ENCODE data around the gene C19orf33. TPM values are rescaled to one million over a fixed set of nuclear protein-coding genes. Genes with fewer than 3 reads are reported as not detected.

The C19orf33 gene
- total and polyA plus RNA-seq, 9 of the 15 experiments (the other 6 are each of a cell fraction or from before 2014, with no cell fraction given), result 3.2 TPM; not detected in 8

GRCh38 chr19:38340927-38341326 is 36.9 kb downstream of the C19orf33 start (continued):
- TF ChIP-seq FOXJ3 (CRISPR knock-in tag; IDR thresholded peaks at IDR 0.05), result no peak
- no peak for TF ChIP-seq TCFL5 (CRISPR knock-in tag; conservative IDR thresholded peaks at IDR 0.05)
- TF ChIP-seq, protein P1, sequence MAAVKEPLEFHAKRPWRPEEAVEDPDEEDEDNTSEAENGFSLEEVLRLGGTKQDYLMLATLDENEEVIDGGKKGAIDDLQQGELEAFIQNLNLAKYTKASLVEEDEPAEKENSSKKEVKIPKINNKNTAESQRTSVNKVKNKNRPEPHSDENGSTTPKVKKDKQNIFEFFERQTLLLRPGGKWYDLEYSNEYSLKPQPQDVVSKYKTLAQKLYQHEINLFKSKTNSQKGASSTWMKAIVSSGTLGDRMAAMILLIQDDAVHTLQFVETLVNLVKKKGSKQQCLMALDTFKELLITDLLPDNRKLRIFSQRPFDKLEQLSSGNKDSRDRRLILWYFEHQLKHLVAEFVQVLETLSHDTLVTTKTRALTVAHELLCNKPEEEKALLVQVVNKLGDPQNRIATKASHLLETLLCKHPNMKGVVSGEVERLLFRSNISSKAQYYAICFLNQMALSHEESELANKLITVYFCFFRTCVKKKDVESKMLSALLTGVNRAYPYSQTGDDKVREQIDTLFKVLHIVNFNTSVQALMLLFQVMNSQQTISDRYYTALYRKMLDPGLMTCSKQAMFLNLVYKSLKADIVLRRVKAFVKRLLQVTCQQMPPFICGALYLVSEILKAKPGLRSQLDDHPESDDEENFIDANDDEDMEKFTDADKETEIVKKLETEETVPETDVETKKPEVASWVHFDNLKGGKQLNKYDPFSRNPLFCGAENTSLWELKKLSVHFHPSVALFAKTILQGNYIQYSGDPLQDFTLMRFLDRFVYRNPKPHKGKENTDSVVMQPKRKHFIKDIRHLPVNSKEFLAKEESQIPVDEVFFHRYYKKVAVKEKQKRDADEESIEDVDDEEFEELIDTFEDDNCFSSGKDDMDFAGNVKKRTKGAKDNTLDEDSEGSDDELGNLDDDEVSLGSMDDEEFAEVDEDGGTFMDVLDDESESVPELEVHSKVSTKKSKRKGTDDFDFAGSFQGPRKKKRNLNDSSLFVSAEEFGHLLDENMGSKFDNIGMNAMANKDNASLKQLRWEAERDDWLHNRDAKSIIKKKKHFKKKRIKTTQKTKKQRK (IDR thresholded peaks at IDR 0.05; ENCODE audit: borderline replicate concordance, low read depth, low read length), result no peak
- TF ChIP-seq KAT8 (IDR thresholded peaks at IDR 0.05; ENCODE audit: low read depth), result no peak

- Histone ChIP-seq H3K9ac (ENCODE audit: insufficient read depth in 1 of 2, low read depth in 2 of 2, low read length in 2 of 2) (no peak overlapping the region), H2AFZ (ENCODE audit: low read depth, low read length) (no peak overlapping the region), H3K36me3 (ENCODE audit: control insufficient read depth, insufficient read depth, low read length) (no peaks in the 10 kb centered on the region), H3K9me1 (ENCODE audit: control insufficient read depth, insufficient read depth, low read length) (no peaks in the 10 kb centered on the region), H3K4me3 (no peak overlapping the region), H3K27ac (ENCODE audit: extremely low read depth, low read depth, low read length) (no peak overlapping the region), H3K9me3 (replicated peaks; ENCODE audit: control insufficient read depth, insufficient read depth, low read depth, low read length) (no peaks in the 10 kb centered on the region), H3K79me2 (ENCODE audit: control insufficient read depth, insufficient read depth, low read length) (no peaks in the 10 kb centered on the region), H3K27me3 (ENCODE audit: control insufficient read depth in 2 of 2, insufficient read depth in 2 of 2, low read length in 2 of 2) (no peaks in the 10 kb centered on the region), H3K4me1 (replicated peaks in 1 of 2; ENCODE audit: control insufficient read depth in 2 of 2, insufficient read depth in 2 of 2, low read length in 2 of 2) (peaks cover 0 to 5% of the 10 kb centered on the region in 2 experiments; a peak in 2 of 5 replicates), H4K20me1 (replicated peaks; ENCODE audit: control insufficient read depth, insufficient read depth, low read length) (no peaks in the 10 kb centered on the region), H3K4me2 (ENCODE audit: insufficient read depth, low read length) (no peak overlapping the region)
- FAIRE-seq, result no peak
- no peak for DNase-seq (ENCODE audit: extremely low read depth in 1 of 4, low spot score in 3 of 4)
- POLR2A ChIA-PET, result interaction anchor here (0.7 to 1.7 kb wide), 2 partner anchors 9 kb away, joined by 3 to 6 read pairs; no protein-coding TSS in a partner anchor
- WGBS (ENCODE audit: insufficient coverage, low coverage, missing lambda C conversion rate), result 42% methylated on average over 4 of the region's 4 CpGs
- no peak for ATAC-seq
- CTCF ChIA-PET (ENCODE audit: low intra/inter-chr PET ratio), result no interaction called here
- intact Hi-C loops (cut with micrococcal nuclease) (no loop called here), in situ Hi-C loops (cut with MboI) (loop anchor here (25.0 kb wide), 1 partner anchor 435 kb away; the partner anchor contains the start of genes SIPA1L3 and WDR87)
- TF ChIP-seq ZNF57 (CRISPR knock-in tag; IDR thresholded peaks at IDR 0.05) (no peak), ZNF121 (CRISPR knock-in tag; conservative IDR thresholded peaks at IDR 0.05) (peak; percentile 37; the same call in 1 of the 2 replicates)
- BruUV-seq (replicated peaks), result no TSS peak
Measured at GRCh38 chr19:38346837-38347236, 42.8 kb downstream of the C19orf33 start.

All from K562 (cell line).